Heart right ventricle (tissue), 16 donors: ENCODE measurements around the gene RIPOR2. TPM values are rescaled to one million over a fixed set of nuclear protein-coding genes. Genes with fewer than 3 reads are reported as not detected.

ENCODE experiments used
- ATAC-seq, 8 donors: fragments of 200-7000 bp; cut with Tn5 transposase; one replicate each; pipeline ENCODE4 v1.9.1; 2020; ENCODE audit warnings: mild to moderate bottlenecking in 8 of 8, moderate library complexity in 8 of 8, moderate number of reproducible peaks in 1 of 8
- DNase-seq, 2 donors: peaks; one replicate each; pipeline ENCODE4 v3.0.0-alpha.2; 2020
- H3K27ac ChIP-seq, 10 donors: fragments of 200-600 bp; sonication (generic) in 2 of 10; one replicate each; pipeline versions ENCODE4 v1.5.0 to v1.8.0; 2020 to 2022; ENCODE audit warnings: mild to moderate bottlenecking in 3 of 10
- H3K27me3 ChIP-seq, 7 donors: fragments of 200-600 bp; one replicate each; pipeline ENCODE4 v1.8.0; 2021 to 2022; ENCODE audit warnings: mild to moderate bottlenecking in 2 of 7
- H3K36me3 ChIP-seq, 9 donors: fragments of 200-600 bp; sonication (generic) in 1 of 9; one replicate each; pipeline versions ENCODE4 v1.5.0 to v1.8.0; 2020 to 2022; ENCODE audit warnings: mild to moderate bottlenecking in 2 of 9
- H3K4me1 ChIP-seq, 9 donors: fragments of 200-600 bp; sonication (generic) in 1 of 9; one replicate each; pipeline versions ENCODE4 v1.5.0 to v1.8.0; 2020 to 2022; ENCODE audit warnings: mild to moderate bottlenecking in 4 of 9
- H3K4me3 ChIP-seq, 10 donors: fragments of 200-600 bp; sonication (generic) in 2 of 10; one replicate each; pipeline versions ENCODE4 v1.5.0 to v1.8.0; 2020 to 2022; ENCODE audit warnings: mild to moderate bottlenecking in 7 of 10, moderate library complexity in 2 of 10
- H3K9me3 ChIP-seq, 11 donors: fragments of 200-600 bp in 10 of 11; sonication (generic) in 2 of 11; one replicate each; pipeline versions ENCODE4 v1.5.0 to v1.8.0; 2013 to 2022; ENCODE audit warnings: mild to moderate bottlenecking in 2 of 11, control low read depth in 1 of 11, moderate library complexity in 1 of 11
- WGBS, 2 donors: extraction: QIAGEN DNeasy Blood & Tissue Kit; methylation state at CpG; one replicate each; pipeline ENCODE4 v1.1.7; 2013; ENCODE audit warnings: inconsistent platforms in 1 of 2; 5-methylcytosine and 5-hydroxymethylcytosine counted together
- intact Hi-C, 10 donors: fragments of 100-400 bp; cut with DNase I; formaldehyde crosslinking; loops; one replicate each; pipeline versions ENCODE4 v1.11.1 to v1.14.2; 2022
- polyA plus RNA-seq, 2 donors: library from polyadenylated mRNA; stranded (reverse); fragments of 200-250 nt; gene quantifications; one replicate each; pipeline ENCODE4 v1.2.3, GENCODE V29; 2013
- total RNA-seq, 10 donors: library from RNA; stranded (reverse); fragmentation: NEBNext Ultra II Directional in 3 of 10; extraction: Animal tissue kit (Norgen Biotek cat#: 25700) in 3 of 10; gene quantifications; one replicate each; pipeline versions ENCODE4 v1.2.1 to v1.2.4, GENCODE V29; 2021 to 2023
- TF ChIP-seq, protein P1 (sequence below), 9 donors: fragments of 200-600 bp; sonication (generic) in 2 of 9; IDR thresholded peaks; one replicate each; pipeline versions ENCODE4 v1.5.0 to v1.8.0; 2021 to 2022; ENCODE audit warnings: antibody characterized with exemption in 9 of 9, mild to moderate bottlenecking in 5 of 9, moderate library complexity in 1 of 9
- donor health status: Arrhythmogenic right ventricular cardiomyopathy.
- donor health status: ischemic (EF 13 %, LVEDD 7.1; RV severe dilation, severe dysfunction).
- donor health status: healthy with polysubstance abuse.
- donor health status: DM: no; HTN: yes; CAD: no.
- donor health status: DM: no; HTN: no; CAD: no.
- donor health status: ischemic (EF 25% LVEDD 6.9; RV normal size, moderate dysfunction).
- donor health status: ischemic (EF 25% LVEDD 5.7; RV mildly dilated, moderate dysfunction).
- donor health status: healthy.
- donor health status: DM: yes; HTN: yes; CAD: no.
- donor health status: Ischemic cardiomyopathy.
- donor health status: ischemic (EF 35%, LVEDD 5.7; RV mildly dilated, moderate dysfunction).
- donor health status: nonischemic (EF 11% LVEDD 7.7; RV severe dilation, severe dysfunction).
- donor health status: DM: yes; HTN: yes; CAD: no.
- donor health status: PGD.
- donor health status: ischemic (EF 29% LVEDD 5.4; RV normal size, mild dysfunction).
- donor health status: nonischemic (EF 23%, LVEDD 6.1; RV moderate dilation, normal function).

RIPOR2 gene
- total and polyA plus RNA-seq, 12 donors, result 1.2 to 14.5 (median 3.6) TPM

DNA sequence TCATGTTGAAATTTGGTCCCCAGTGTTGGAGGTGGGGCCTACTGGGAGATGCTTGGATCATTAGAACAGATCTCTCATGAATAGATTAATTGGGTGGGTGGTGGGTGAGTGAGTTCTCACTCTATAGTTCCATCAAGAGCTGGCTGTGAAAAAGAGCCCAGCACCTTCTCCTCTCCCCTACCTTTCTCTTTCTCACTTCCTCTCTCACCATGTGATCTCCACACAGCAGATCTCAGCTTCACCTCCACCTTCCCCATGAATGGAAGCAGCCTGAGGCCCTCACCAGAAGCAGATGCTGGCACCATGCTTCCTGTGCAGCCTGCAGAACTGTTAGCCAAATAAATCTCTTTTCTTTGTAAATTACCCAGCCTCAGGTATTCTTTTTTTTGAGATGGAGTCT lies 173.9 kb downstream of the RIPOR2 start:
- no peak for DNase-seq
- TF ChIP-seq, protein P1, sequence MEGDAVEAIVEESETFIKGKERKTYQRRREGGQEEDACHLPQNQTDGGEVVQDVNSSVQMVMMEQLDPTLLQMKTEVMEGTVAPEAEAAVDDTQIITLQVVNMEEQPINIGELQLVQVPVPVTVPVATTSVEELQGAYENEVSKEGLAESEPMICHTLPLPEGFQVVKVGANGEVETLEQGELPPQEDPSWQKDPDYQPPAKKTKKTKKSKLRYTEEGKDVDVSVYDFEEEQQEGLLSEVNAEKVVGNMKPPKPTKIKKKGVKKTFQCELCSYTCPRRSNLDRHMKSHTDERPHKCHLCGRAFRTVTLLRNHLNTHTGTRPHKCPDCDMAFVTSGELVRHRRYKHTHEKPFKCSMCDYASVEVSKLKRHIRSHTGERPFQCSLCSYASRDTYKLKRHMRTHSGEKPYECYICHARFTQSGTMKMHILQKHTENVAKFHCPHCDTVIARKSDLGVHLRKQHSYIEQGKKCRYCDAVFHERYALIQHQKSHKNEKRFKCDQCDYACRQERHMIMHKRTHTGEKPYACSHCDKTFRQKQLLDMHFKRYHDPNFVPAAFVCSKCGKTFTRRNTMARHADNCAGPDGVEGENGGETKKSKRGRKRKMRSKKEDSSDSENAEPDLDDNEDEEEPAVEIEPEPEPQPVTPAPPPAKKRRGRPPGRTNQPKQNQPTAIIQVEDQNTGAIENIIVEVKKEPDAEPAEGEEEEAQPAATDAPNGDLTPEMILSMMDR (IDR thresholded peaks at IDR 0.05), result no peak
- intact Hi-C loops, result loop anchor here in 4 of 10 donors (5.0 to 10.0 kb wide), 4 partner anchors 177 to 327 kb away; no protein-coding TSS in a partner anchor
- Histone ChIP-seq H3K9me3 (no peaks in the 10 kb centered on the region), H3K27ac (no peak overlapping the region), H3K4me3 (no peak overlapping the region), H3K36me3 (no peaks in the 10 kb centered on the region), H3K4me1 (peaks cover 0 to 15% (median 0%) of the 10 kb centered on the region in 9 donors), H3K27me3 (no peaks in the 10 kb centered on the region)
- no peak for ATAC-seq

DNA sequence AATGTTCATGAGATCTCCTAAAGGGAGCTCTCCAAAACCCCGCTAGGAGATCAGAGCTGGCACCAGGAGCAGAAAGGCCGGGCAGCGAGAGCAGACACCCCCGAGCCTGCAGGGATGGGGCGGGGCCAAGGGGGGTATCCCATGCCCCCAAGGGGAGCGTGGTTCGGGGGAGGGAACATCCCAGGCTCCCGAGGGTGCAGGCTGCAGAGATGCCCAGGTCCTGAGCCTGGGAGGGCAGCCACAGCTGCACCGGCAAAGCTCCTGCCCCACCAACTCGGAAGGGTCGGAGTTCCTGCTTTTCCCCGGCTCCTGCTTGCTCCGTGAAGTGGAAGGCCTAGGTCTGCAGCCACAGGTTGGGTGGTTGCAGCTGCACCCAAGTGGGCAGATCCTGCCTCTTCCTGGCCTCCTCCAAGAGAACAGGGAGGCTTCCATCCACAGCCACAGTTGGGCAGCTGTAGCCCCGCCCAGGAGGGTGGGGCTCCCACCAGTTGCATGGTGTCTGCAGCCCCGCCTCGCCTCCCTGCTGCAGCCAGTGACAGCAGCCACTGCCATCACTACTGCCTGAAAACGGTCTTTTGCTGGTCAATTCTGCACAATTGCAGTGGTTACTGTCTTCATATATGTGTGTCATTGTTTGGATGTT lies 174.4 kb downstream of the RIPOR2 start:
- Histone ChIP-seq H3K9me3 (no peaks in the 10 kb centered on the region), H3K27ac (no peak overlapping the region), H3K4me3 (no peak overlapping the region), H3K4me1 (peaks cover 0 to 13% (median 0%) of the 10 kb centered on the region in 9 donors), H3K27me3 (no peaks in the 10 kb centered on the region), H3K36me3 (no peaks in the 10 kb centered on the region)
- intact Hi-C loops, result loop anchor here in 4 of 10 donors (5.0 to 10.0 kb wide), 4 partner anchors 177 to 327 kb away; no protein-coding TSS in a partner anchor
- TF ChIP-seq, protein P1 (IDR thresholded peaks at IDR 0.05), result no peak
- ATAC-seq (peak in 1 of 8 donors; percentile 31), DNase-seq (no peak)
- WGBS, 2 donors, result 88 to 91% methylated on average over 16 to 17 of the region's 17 CpGs

DNA sequence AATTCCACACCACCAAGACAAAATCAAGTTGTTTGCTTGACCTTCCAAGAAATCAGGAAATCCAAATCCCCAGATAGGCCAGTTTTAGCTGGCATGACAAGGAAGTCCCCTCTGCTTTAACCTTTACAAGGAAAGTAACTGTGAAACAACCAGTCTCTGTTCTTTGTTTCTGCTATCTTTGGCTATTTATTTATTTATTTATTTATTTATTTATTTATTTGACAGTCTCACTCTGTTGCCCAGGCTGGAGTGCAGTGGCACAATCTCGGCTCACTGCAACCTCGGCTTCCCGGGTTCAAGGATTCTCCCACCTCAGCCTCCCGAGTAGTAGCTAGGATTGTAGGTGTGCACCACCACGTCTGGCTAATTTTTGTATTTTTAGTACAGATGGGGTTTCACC lies 175.6 kb downstream of the RIPOR2 start:
- TF ChIP-seq, protein P1 (IDR thresholded peaks at IDR 0.05), result no peak
- Histone ChIP-seq H3K36me3 (no peaks in the 10 kb centered on the region), H3K27me3 (no peaks in the 10 kb centered on the region), H3K9me3 (no peaks in the 10 kb centered on the region), H3K4me3 (no peak overlapping the region), H3K27ac (no peak overlapping the region), H3K4me1 (peaks cover 0 to 13% (median 0%) of the 10 kb centered on the region in 9 donors)
- WGBS, 2 donors, result 95 to 97% methylated on average over 5 of the region's 5 CpGs
- intact Hi-C loops, result loop anchor here in 4 of 10 donors (5.0 to 10.0 kb wide), 4 partner anchors 175 to 325 kb away; no protein-coding TSS in a partner anchor
- no peak for ATAC-seq
- DNase-seq, result no peak

DNA sequence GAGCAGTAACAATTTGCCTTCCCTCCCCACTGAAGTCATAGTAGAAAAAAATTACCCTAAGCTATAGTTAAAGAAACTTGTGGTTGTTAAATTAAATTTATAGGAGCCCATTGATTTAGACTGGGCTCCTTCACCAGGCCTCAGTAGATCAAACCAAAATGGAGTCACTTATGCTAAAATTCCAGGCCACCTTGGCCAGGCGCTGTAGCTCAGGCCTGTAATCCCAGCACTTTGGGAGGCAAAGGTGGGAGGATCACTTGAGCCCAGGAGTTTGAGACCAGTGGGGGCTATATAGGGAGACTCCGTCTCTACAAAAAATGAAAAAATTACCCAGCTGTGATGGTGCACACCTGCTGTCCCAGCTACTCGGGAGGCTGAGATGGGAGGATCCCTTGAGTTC lies 176.0 kb downstream of the RIPOR2 start:
- WGBS, 2 donors, result 90 to 93% methylated on average over 3 of the region's 3 CpGs
- no peak overlapping the region for H3K27ac ChIP-seq
- no peak for DNase-seq
- H3K4me1 ChIP-seq, result peaks cover 0 to 13% (median 0%) of the 10 kb centered on the region in 9 donors
- H3K4me3 ChIP-seq, result no peak overlapping the region
- H3K27me3 ChIP-seq, result no peaks in the 10 kb centered on the region
- TF ChIP-seq, protein P1 (IDR thresholded peaks at IDR 0.05), result no peak
- no peak for ATAC-seq
- intact Hi-C loops, result loop anchor here in 4 of 10 donors (5.0 to 10.0 kb wide), 4 partner anchors 175 to 325 kb away; no protein-coding TSS in a partner anchor
- no peaks in the 10 kb centered on the region for H3K9me3 ChIP-seq
- H3K36me3 ChIP-seq, result no peaks in the 10 kb centered on the region
